Breast epithelium (tissue), 4 donors: ENCODE results near the gene REPIN1. TPM values are rescaled to one million over a fixed set of nuclear protein-coding genes. Genes with fewer than 3 reads are reported as not detected.

ENCODE experiments used
- DNase-seq, 2 donors: peaks; one replicate each; pipeline ENCODE4 v3.0.0-alpha.2; 2019; ENCODE audit warnings: low spot score in 2 of 2
- H3K27ac ChIP-seq, 2 donors: fragments of 200-600 bp; sonication (generic) in 1 of 2; one replicate each; pipeline ENCODE4 v1.5.1; 2016 to 2019; ENCODE audit warnings: mild to moderate bottlenecking in 1 of 2
- H3K27me3 ChIP-seq, 2 donors: fragments of 200-600 bp; sonication (generic) in 1 of 2; one replicate each; pipeline versions ENCODE4 v1.5.1 to v1.6.0; 2017 to 2019; ENCODE audit warnings: control low read depth in 1 of 2, mild to moderate bottlenecking in 1 of 2
- H3K36me3 ChIP-seq: fragments of 200-600 bp; one replicate; pipeline ENCODE4 v1.5.1; 2019
- H3K4me1 ChIP-seq, 2 donors: fragments of 200-600 bp; sonication (generic); one replicate each; pipeline ENCODE4 v1.5.1; 2016 to 2019; ENCODE audit warnings: control low read depth in 1 of 2
- H3K4me3 ChIP-seq, 3 donors: fragments of 200-600 bp; sonication (generic); 1 replicate in 2 of 3; 2 replicates in 1 of 3; pipeline ENCODE4 v1.5.1; 2016 to 2019; ENCODE audit warnings: mild to moderate bottlenecking in 3 of 3, moderate library complexity in 2 of 3
- H3K9me3 ChIP-seq, 2 donors: fragments of 200-600 bp; sonication (generic) in 1 of 2; one replicate each; pipeline ENCODE4 v1.5.1; 2016 to 2019; ENCODE audit warnings: control low read depth in 1 of 2
- POLR2A ChIP-seq: fragments of 450-650 bp; IDR thresholded peaks from one replicate; pipeline ENCODE4 v1.6.1; 2016; ENCODE audit warnings: antibody characterized with exemption, mild to moderate bottlenecking, moderate library complexity
- POLR2AphosphoS5 ChIP-seq, 3 donors: sonication (generic); formaldehyde crosslinking; IDR thresholded peaks; one replicate each; pipeline ENCODE4 v1.6.1; 2017; ENCODE audit warnings: antibody characterized with exemption in 3 of 3
- intact Hi-C: fragments of 100-400 bp; cut with DNase I; formaldehyde crosslinking; loops from one replicate; pipeline ENCODE4 v1.15.1; 2023; ENCODE audit warnings: low total_unique reads
- total RNA-seq, 3 donors: library from RNA; depleted of rRNA; stranded (reverse); fragments of >200 nt; gene quantifications; one replicate each; pipeline ENCODE4 v1.1.0, GENCODE V29; 2016
- TF ChIP-seq, protein P1 (sequence below), 3 donors: fragments of 450-650 bp; IDR thresholded peaks; one replicate each; pipeline ENCODE4 v1.5.1; 2016 to 2017; ENCODE audit warnings: antibody characterized with exemption in 3 of 3, mild to moderate bottlenecking in 3 of 3, moderate library complexity in 3 of 3

The REPIN1 gene
- total RNA-seq, 3 donors from 2014 or later, result 43.7 to 70.8 (median 68.2) TPM

GRCh38 chr7:150375662-150376521 is 7.3 kb downstream of the REPIN1 start:
- Histone ChIP-seq H3K4me3 (no peak overlapping the region), H3K27ac (peak overlapping the region in 1 of 2 donors; percentile 50), H3K27me3 (no peaks in the 10 kb centered on the region), H3K36me3 (peaks cover 9% of the 10 kb centered on the region), H3K9me3 (no peaks in the 10 kb centered on the region), H3K4me1 (peaks cover 6 to 9% of the 10 kb centered on the region in 2 donors)
- intact Hi-C loops, result no loop called here
- TF ChIP-seq, protein P1, sequence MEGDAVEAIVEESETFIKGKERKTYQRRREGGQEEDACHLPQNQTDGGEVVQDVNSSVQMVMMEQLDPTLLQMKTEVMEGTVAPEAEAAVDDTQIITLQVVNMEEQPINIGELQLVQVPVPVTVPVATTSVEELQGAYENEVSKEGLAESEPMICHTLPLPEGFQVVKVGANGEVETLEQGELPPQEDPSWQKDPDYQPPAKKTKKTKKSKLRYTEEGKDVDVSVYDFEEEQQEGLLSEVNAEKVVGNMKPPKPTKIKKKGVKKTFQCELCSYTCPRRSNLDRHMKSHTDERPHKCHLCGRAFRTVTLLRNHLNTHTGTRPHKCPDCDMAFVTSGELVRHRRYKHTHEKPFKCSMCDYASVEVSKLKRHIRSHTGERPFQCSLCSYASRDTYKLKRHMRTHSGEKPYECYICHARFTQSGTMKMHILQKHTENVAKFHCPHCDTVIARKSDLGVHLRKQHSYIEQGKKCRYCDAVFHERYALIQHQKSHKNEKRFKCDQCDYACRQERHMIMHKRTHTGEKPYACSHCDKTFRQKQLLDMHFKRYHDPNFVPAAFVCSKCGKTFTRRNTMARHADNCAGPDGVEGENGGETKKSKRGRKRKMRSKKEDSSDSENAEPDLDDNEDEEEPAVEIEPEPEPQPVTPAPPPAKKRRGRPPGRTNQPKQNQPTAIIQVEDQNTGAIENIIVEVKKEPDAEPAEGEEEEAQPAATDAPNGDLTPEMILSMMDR (IDR thresholded peaks at IDR 0.05), result no peak
- no peak for TF ChIP-seq POLR2AphosphoS5 (IDR thresholded peaks at IDR 0.05)
- TF ChIP-seq POLR2A, result no peak
- DNase-seq, result no peak

DNA sequence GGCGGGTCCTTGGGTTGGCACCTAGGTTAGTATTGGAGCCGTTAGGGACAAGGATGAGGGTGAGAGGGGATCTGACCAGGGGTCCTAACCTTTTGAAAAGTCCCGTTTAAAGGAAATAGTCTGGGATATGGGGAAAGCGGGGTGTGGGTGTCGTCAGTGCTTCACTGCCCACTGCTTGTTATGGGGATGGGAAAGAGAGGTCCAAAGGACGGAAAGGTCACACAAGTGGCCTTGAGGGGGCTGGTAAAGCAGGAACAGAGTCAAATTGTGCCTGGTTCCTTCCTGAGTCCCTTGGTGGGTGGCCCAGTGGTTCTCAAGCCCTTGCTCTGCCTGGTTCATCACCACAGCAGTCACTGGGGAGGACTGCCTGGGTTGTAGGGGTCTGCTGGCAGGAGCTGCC is 7.9 kb downstream of the REPIN1 start:
- Histone ChIP-seq H3K9me3 (no peaks in the 10 kb centered on the region), H3K27ac (peak overlapping the region; percentile 13 to 50), H3K4me3 (no peak overlapping the region), H3K27me3 (no peaks in the 10 kb centered on the region), H3K4me1 (peaks cover 6 to 9% of the 10 kb centered on the region in 2 donors), H3K36me3 (peaks cover 2% of the 10 kb centered on the region)
- intact Hi-C loops, result no loop called here
- TF ChIP-seq POLR2AphosphoS5 (IDR thresholded peaks at IDR 0.05) (no peak), POLR2A (no peak)
- TF ChIP-seq, protein P1 (IDR thresholded peaks at IDR 0.05), result no peak
- DNase-seq, result no peak

DNA sequence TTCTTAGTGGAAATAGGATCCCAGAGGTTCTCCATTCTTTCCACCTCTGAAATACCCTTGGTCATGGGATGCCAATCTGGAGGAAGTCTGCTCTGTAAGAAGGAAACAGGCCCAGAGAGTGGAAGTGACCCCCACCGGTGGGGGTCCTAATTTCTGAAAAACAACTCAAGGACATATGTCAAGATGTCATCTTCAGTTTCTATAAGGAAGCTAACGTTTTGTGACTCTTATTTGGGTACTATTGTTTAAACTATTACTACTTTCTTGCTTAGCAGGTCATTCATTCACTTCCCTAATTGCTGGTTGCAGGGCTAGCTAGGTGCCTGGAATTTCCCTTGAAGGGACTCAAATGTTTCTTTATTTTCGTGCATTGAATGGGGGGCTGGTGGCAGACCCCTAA is 8.6 kb downstream of the REPIN1 start:
- intact Hi-C loops, result no loop called here
- no peaks in the 10 kb centered on the region for H3K36me3 ChIP-seq
- TF ChIP-seq, protein P1 (IDR thresholded peaks at IDR 0.05), result no peak
- no peak for TF ChIP-seq POLR2AphosphoS5 (IDR thresholded peaks at IDR 0.05)
- TF ChIP-seq POLR2A, result no peak
- H3K4me1 ChIP-seq, result peaks cover 6 to 9% of the 10 kb centered on the region in 2 donors
- H3K9me3 ChIP-seq, result no peaks in the 10 kb centered on the region
- H3K27ac ChIP-seq, result peak overlapping the region; percentile 93 to 96
- no peaks in the 10 kb centered on the region for H3K27me3 ChIP-seq
- no peak overlapping the region for H3K4me3 ChIP-seq
- DNase-seq, result no peak

DNA sequence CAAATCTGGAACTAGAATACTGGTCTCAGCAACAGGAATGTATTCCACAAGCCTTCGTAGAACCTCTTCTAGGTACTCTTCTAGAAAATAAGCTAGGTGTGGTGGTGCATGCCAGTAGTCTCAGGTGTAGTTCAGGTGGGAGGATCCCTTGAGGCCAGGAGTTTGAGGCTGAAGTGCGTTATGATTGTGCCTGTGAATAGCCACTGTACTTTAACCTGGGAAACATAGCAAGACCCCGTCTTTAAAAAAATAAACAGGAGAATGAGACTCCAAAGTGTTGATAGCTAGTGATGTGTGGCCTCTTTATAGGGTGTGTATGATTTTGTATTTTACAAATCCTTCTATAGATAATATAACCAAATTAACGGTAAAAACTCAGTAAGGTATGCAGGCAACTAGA is 9.0 kb downstream of the REPIN1 start:
- TF ChIP-seq POLR2A, result no peak
- TF ChIP-seq, protein P1 (IDR thresholded peaks at IDR 0.05), result no peak
- intact Hi-C loops, result no loop called here
- peak overlapping the region; percentile 93 to 96 for H3K27ac ChIP-seq
- H3K27me3 ChIP-seq, result no peaks in the 10 kb centered on the region
- H3K4me1 ChIP-seq, result peaks cover 6 to 9% of the 10 kb centered on the region in 2 donors
- H3K36me3 ChIP-seq, result no peaks in the 10 kb centered on the region
- no peaks in the 10 kb centered on the region for H3K9me3 ChIP-seq
- no peak overlapping the region for H3K4me3 ChIP-seq
- no peak for DNase-seq

DNA sequence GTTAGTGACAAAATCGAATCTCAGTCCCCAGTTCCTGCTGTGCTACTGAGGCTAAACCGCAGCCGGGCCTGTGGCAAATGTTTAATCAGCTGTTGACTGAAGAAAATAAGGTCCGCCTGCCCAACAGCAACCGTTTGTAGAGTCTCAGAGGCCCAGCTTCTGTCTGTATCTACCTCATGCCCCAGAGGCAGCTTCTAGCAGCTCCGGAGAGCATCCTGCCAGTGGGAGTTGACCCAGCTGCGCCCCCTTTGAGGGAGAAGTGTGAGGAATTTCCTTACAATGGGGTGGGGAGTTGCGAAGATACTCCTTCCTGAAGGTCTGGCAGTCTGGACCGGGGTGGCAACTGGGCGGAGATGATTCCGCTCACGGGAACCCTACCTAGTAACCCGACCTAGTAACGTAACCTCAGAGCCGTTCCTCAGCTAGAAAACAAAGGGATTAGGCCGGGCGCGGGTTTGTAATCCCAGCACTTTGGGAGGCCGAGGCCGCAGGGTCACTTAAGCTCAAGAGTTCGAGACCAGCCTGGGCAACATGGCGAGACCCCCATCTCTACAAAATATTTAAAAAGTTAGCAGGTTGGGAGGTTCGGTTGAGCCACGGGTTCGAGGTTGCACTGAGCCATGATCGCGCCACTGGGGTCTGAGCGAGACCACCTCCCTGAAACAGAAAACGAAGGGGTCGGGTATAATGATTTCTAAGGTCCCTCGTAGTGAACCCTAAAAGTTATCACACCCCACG is 9.7 kb downstream of the REPIN1 start:
- peak overlapping the region; percentile 93 to 96 for H3K27ac ChIP-seq
- DNase-seq, result peak; percentile 67 to 68
- no peak for TF ChIP-seq POLR2AphosphoS5 (IDR thresholded peaks at IDR 0.05)
- TF ChIP-seq, protein P1 (IDR thresholded peaks at IDR 0.05), result no peak
- TF ChIP-seq POLR2A, result no peak
- intact Hi-C loops, result no loop called here
- H3K36me3 ChIP-seq, result no peaks in the 10 kb centered on the region
- H3K9me3 ChIP-seq, result no peaks in the 10 kb centered on the region
- H3K4me3 ChIP-seq, result peak overlapping the region; percentile 89 to 93 (median 91)
- H3K27me3 ChIP-seq, result no peaks in the 10 kb centered on the region
- peaks cover 3 to 11% of the 10 kb centered on the region in 2 donors for H3K4me1 ChIP-seq
